ENCODE data around the gene RAVER1. TPM values are rescaled to one million over a fixed set of nuclear protein-coding genes. Genes with fewer than 3 reads are reported as not detected.

The RAVER1 gene
- total RNA-seq, 1 experiment from 2014 or later: 33.5 TPM

DNA sequence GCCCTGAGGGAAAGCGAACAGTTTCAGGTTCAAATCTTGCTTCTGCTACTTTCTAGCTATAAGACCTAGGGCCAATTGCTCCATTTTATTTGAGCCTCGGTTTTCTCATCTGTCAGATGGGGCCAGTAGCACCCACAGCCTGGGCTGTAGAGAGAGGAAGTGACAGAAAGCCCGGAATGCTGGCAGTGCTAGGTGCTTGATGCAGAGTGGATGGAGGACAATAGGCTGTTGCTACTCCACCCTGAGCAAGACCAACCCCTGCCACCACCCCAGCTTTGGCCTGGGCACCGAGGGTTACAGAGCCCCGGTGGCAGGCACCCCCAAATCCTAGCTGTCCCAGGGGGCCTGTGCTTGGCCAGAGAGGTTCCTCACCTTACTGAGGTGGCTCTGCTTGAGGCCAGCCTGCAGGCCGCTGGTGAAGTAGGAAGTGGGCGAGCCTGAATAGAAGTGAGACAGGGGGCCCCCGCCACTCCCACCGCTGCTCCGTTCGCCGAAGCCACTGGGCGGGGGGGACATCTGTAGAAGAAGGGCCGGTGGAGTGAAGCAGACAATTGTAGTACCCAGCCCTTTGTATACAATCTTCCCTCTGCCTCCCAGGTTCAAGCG is 15.4 kb downstream of the RAVER1 start:
- DNase-seq (ENCODE audit: low read depth): no peak

DNA sequence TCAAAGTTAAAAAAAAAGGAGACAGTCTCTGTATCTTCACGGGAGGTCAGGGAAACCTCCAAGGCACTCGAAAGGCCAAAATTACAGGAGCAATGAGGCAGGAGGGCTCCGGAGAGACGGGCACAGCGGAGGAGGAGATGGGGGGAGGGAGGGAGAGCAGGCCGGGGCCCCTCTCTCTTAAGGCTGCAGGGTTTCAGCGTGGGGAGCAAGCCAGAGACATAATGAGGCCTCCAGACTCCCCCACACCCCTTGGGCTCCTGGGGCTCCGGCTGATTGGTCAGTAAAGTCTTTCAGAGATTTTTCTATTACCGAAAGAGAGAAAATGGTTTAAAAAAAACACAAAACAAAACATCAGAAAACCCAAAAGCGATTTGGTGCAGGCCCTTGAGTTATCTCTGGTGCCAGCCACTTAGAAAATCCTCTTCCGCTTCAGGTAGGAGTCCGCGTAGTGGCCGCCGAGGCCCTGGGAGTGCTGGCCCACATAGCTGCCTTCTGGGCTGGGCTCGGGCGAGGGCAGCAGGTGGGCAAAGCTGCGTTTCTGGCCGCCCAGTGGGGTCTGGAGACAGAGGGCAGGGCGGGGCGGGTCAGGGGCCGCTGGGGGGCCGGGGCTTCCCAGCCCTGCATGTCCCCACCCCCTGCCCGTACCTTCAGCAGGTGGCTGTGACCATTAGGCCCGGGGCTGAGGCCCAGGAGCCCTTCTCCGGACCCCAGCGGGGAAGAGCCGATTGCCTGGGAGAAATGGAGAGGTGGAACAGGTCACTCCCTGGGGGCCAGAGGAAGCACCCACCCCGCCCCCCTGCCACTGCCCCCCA is 16.1 kb downstream of the RAVER1 start:
- DNase-seq (ENCODE audit: low read depth): no peak

DNA sequence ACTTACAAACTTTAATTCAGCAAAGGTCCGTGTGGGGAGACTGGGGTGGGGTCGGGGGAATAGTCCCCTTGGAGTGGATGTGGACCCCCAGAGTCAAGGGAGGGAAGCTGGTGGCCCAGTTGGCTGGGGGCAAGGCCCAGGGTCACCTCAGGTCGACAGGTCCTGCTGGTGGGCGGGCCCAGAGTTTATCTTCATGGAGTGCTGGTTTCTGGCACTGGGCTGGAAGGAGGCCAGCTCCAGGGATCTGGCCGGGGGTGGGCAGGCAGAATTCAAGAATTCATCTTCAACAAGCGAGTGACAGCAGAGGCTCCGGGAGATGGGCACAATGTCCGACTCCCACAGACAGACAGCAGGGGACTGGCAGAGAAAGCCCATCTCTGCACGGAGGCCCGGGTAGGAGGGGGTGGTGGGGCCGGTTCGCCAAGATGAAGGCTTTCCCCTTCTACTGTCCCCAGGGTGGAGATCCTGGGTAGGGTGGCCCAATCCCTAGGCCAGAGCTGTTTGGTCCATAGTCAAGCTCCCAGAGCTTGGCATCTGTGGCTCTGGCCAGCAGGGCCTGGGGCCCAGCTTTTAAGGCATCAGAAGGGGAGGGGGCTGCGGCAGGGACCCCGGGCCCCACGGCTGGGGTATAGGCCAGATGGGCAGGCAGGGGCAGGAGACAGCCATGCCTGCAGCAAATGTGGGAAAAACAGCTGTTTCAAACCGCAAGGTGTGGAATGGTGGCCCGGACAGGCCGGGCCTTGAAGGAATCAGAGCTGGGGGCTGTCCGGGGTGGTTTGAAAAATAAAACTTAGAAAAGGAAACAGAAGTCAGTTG is 16.9 kb downstream of the RAVER1 start:
- no peak for DNase-seq (ENCODE audit: low read depth)

DNA sequence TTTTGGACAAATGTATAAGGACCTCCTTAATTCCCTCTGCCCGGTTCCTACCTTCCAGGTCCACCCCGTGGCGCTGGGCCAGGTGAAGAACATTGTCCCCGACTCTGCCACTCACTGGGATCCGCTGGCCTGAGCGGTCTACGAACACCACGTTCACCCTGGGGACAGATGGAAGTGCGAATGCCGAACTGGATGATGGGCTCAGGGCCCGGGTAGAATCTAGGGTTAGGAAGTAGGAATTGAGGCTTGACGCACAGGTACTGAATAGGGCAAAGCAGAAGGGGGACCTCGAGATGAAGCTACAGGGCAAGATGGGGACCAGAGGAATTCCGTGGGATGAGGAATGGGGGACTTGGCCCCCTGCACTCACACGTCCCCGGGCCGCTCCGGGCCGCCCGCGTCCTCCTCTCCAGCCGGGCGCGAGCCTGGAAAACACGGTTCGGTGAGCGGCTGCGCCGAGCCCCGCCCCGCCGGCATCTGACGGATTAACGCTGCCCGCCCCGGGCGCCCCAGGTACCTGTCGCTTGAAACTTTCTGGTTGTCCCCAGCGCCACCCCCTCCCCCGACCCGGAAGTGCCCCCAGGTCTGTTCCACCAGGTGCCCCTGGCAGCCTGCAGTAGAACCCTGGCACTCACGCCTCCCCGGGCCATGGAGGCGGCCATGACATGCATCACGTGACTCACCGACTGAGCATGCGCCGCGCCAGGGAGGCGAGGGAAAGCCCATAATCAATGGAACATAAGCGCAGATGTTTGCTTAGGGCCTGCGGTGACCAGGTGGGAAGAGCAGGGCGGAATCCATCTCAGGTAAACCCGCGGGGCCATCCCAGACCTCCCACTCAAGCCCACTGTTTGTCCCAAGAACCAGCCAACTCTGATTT is 17.8 kb downstream of the RAVER1 start, which contains the start of gene FDX2:
Gene FDX2, minus strand, starts transcription at position 681 of the 880 bp plus-strand sequence. Its CDS starts 19 bp downstream, at position 662.
- DNase-seq (ENCODE audit: low read depth): peak; percentile 81

DNA sequence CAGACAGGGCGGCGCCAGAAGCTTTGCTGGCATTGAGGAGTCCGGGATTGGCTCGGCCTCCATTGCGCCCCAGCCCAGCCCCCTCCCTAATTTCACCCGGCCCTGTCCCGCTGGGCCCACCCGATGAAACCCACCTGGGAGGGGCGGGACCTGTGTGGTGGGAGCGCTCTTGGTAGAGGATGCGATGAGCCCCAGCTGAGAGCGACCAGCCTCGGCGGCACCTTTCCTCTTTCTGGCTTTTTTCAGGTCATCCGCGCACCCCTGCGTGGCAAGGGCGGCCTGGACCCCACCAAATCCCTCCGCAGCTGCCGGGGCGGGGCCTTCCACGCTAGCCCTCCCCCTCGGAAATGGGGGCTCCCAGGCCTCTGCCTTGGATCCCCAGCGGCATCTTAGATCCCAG is 23.9 kb downstream of the RAVER1 start, which contains the start of gene ZGLP1:
Gene ZGLP1, minus strand, starts transcription at position 393 of the 400 bp plus-strand sequence.
- DNase-seq (ENCODE audit: low read depth): no peak

DNA sequence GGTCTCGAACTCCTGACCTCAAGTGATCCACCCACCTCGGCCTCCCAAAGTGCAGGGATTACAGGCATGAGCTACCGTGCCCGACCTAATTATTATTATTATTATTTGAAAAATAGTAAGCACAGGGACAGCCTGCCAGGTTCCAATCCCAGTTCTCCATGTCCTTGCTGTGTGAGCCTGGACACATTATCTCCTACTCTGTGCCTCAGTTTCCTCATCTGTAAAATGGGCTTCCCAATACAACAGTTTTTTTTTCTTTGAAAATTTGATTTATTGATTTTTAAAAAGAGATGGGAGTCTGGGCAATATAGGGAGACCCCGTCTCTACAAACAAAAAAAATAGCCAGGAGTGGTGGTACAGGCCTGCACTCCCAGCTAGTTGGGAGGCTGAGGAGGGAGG is 27.0 kb downstream of the RAVER1 start:
- DNase-seq (ENCODE audit: low read depth): no peak

DNA sequence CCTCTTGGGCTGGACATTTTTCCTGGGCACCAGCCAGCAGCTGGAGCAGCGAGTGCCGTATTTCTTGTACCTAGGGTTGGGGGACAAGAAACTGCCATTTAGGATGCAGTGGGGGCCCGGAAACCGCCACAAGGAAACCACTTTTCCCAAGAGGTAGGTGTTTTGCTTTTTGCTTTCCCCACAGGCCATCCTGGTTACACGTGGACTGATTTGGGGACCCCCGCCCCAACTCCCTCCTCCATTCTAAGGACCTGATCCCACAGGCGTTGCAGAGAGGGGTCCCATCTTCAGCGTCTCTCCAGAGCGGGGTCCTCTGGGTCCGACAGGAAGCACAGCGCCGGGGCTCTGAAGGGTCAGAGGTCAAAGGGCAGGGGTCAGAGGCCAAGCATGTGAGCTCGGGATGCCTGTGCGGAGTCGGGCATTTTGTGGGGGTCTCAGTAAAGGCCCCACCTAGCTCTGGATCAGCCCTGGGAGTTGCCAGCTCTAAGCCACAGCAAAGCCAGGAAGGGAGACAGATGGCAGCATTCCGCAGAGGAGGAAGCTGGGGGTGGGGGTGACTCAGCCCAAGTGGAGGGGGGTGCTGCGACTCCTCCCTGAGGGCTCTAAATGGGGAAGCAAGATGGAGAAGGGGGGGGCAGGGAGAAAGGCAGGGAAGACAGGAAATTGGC is 28.1 kb downstream of the RAVER1 start:
- DNase-seq (ENCODE audit: low read depth): peak; percentile 51

DNA sequence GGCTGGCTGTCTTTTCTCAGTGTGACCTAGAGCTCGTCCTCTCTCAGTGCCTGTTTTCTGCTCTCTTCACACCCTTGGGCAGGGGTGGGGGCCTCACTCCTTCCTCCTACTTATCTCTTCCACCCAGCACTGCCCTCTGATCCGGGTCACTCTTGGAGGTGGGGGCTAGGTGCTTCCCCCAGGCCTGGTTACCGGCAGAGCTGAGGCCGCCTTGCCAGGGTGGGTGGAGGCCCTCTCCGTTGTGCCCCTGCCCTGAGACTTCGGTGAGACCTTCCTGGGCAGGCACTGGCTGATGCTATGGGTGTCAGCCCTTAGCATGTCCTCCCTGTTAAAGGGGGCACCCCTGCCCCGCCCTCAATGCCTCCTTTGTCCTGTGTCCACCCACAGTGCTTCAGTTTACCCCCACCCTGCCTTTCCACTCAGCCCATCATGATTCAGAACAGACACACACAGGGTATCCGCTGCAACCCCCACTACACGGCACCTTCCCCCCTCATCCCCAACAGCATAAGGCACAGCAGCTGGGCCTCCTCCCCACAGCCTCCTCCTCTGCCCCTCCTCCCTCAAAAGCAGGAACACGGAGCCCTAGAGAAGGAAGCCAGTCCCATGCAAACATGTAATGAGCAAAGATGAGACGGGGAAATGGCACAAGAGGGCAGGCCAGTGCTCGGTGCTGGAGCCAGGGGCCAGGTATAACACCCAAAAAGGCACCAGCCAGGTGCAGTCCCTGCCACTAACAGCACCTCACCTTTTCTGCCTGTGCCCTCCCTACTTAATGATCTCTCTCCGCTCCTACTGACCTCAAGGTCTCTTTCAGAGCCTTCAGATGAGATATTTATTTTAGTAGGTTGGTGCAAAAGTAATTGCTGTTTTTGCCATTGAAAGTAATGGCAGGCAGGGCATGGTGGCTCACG is 33.5 kb downstream of the RAVER1 start:
- DNase-seq (ENCODE audit: low read depth): no peak

DNA sequence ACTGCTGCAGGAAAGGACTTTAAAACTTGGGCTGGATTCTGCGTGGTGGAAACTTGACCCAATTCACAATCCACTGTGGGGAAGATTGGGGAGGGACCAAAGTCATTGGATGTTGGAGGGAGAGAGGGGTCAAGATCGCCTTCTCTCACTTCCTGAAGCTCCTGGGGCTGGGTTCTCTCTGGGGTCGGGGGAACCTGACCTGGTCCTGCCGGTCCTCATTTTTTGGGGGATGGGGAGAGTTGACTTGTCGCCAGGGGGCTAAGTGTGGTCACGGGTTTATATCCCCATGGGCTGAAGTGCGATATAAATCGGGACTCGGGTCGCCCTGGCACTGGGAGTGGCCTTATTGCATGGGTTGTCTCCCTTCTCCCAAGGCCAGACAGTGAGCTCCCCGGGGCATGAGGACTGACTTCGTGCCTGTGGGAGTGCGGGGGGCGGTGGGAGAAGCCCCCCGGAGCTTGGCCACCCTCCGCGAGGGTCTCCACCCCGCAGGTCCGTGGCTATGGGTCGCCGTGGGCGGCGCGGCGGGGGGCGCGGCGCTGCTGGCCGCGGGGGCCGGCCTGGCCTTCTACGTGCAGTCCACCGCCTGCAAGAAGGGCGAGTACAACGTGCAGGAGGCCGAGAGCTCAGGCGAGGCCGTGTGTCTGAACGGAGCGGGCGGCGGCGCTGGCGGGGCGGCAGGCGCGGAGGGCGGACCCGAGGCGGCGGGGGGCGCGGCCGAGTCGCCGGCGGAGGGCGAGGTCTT is 37.3 kb downstream of the RAVER1 start:
- no peak for DNase-seq (ENCODE audit: low read depth)

DNA sequence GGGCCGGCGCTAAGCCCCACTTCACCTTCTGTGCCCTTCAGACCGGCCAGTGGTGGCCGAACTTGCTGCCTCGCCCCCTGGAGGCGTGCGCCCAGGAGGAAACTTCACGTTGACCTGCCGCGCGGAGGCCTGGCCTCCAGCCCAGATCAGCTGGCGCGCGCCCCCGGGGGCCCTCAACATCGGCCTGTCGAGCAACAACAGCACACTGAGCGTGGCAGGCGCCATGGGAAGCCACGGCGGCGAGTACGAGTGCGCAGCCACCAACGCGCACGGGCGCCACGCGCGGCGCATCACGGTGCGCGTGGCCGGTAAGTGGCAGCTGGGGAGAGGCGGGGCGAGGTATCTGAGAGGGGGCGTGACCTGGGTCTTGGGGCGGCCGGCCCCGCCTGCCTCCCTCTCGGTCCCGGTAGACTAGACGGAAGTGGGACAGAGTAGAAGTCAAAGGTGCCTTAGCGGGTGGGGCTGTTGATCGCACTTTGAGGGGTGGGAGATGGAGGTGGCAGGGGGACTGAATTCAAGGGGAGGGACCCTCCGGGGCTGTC is 38.0 kb downstream of the RAVER1 start:
- peak; percentile 39 for DNase-seq (ENCODE audit: low read depth)

DNA sequence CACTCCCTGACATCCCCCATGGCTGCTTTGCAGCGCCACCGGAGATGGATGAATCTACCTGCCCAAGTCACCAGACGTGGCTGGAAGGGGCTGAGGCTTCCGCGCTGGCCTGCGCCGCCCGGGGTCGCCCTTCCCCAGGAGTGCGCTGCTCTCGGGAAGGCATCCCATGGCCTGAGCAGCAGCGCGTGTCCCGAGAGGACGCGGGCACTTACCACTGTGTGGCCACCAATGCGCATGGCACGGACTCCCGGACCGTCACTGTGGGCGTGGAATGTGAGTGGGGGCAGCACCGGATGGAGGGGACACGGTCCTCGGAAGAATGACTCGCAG is 39.0 kb downstream of the RAVER1 start:
- DNase-seq (ENCODE audit: low read depth): no peak

DNA sequence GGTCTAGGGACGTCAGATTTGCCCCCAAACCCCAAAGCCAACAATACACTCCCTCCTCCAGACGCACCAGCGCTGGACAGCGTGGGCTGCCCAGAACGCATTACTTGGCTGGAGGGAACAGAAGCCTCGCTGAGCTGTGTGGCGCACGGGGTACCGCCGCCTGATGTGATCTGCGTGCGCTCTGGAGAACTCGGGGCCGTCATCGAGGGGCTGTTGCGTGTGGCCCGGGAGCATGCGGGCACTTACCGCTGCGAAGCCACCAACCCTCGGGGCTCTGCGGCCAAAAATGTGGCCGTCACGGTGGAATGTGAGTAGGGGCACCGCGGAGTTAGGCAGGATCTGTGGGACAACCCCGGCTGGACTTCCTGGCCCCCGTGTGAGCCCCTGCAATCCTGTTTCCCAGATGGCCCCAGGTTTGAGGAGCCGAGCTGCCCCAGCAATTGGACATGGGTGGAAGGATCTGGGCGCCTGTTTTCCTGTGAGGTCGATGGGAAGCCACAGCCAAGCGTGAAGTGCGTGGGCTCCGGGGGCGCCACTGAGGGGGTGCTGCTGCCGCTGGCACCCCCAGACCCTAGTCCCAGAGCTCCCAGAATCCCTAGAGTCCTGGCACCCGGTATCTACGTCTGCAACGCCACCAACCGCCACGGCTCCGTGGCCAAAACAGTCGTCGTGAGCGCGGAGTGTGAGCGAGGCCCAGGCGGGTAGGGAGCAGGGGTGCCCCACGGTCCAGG is 39.5 kb downstream of the RAVER1 start:
- no peak for DNase-seq (ENCODE audit: low read depth)

DNA sequence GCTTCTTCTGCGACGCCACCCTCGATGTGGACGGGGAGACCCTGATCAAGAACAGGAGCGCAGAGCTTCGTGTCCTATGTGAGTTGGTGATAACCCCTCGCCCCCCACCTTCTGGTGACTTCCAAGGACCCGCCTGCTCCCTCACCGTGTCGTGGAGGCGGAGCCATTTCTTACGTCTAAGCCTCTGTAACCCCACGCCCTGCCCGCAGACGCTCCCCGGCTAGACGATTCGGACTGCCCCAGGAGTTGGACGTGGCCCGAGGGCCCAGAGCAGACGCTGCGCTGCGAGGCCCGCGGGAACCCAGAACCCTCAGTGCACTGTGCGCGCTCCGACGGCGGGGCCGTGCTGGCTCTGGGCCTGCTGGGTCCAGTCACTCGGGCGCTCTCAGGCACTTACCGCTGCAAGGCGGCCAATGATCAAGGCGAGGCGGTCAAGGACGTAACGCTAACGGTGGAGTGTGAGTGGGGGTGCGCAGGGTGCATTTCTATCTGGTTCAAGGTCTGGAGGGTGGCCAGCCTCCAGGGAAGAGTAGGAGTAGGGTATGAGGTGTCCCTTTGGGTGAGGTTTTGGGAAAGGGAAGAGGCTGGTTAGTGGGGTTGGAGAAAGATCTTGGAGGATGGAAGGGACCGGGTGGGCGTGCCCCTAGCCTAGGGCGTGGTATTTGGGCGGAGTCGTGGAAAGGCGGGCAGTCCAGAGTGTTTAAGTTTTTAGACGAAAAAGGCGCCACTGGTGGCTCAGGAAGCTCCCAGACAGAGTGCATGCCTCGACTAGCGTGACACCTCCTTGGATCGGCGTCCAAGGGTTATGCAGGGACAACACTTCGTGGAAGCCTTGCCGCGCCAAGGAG is 40.3 kb downstream of the RAVER1 start:
- no peak for DNase-seq (ENCODE audit: low read depth)

DNA sequence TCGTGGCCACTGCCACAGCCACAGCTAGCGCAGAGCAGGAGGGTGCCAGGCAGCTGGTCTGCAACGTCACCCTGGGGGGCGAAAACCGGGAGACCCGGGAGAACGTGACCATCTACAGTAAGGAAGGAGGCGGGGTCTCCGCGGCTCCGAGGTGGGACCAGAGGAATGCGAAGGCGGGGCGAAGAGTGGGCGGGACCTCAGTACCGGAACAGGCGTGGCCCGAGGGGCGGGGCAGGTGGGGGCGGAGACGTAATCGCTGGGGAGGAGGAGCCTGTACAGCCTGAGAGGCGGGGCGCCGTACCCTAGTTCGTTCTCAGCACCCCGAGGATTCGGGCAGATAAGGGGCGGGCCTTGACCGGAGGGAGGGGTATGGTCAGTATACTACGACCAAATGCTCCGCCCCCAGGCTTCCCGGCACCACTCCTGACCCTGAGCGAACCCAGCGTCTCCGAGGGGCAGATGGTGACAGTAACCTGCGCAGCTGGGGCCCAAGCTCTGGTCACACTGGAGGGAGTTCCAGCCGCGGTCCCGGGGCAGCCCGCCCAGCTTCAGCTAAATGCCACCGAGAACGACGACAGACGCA is 41.0 kb downstream of the RAVER1 start:
- DNase-seq (ENCODE audit: low read depth): peak; percentile 68

DNA sequence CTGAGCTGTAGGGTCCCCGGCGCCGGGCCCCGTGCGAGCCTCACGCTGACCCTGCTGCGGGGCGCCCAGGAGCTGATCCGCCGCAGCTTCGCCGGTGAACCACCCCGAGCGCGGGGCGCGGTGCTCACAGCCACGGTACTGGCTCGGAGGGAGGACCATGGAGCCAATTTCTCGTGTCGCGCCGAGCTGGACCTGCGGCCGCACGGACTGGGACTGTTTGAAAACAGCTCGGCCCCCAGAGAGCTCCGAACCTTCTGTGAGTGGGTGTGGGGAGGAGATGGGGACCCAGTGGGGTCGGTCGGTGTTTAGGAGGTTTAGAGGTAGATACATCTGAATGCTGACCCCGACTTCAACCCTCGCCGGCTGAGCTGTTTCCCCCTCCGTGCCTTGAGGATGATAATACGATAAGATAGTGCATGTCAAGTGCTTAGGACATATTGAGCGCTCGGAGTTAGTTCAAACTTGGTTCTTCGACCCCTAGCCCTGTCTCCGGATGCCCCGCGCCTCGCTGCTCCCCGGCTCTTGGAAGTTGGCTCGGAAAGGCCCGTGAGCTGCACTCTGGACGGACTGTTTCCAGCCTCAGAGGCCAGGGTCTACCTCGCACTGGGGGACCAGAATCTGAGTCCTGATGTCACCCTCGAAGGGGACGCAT is 41.6 kb downstream of the RAVER1 start:
- peak; percentile 28 for DNase-seq (ENCODE audit: low read depth)

DNA sequence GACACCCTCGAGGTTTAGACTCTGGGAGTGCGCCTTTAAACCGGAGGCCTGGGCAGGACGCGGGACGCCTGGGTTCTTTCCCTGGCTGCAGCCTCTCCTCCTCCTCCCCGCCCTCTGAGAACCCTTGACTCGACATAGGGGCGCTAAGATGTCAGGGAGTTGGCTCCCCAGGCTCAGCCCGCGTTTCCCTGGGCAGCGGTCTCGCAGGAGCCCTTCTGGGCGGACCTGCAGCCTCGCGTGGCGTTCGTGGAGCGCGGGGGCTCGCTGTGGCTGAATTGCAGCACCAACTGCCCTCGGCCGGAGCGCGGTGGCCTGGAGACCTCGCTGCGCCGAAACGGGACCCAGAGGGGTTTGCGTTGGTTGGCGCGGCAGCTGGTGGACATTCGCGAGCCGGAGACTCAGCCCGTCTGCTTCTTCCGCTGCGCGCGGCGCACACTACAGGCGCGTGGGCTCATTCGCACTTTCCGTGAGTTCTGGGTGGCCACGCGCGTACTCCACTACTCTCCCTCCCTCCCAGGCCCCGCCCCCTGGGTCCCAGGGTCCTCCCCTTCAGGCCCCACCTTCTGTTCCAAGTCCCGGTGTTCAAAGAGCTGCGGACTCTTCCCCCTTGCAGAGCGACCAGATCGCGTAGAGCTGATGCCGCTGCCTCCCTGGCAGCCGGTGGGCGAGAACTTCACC is 42.3 kb downstream of the RAVER1 start:
- peak; percentile 68 for DNase-seq (ENCODE audit: low read depth)
